HAP-1 (cell line): ENCODE measurements around the gene ELMO1.

Experiments used
- DNase-seq, 2 experiments: peaks; one replicate each; pipeline ENCODE4 v3.0.0-alpha.2; 2016 to 2020; ENCODE audit warnings: low spot score in 2 of 2
- H3K27me3 ChIP-seq: fragments of 250-450 bp; sonication (Bioruptor Pico); 2 replicates; pipeline ENCODE4 v1.5.1; 2020; ENCODE audit warnings: low read depth, mild to moderate bottlenecking, moderate library complexity
- H3K36me3 ChIP-seq: fragments of 250-450 bp; sonication (Bioruptor Pico); replicated peaks from 2 replicates; pipeline ENCODE4 v1.5.1; 2020; ENCODE audit warnings: mild to moderate bottlenecking
- H3K4me1 ChIP-seq: fragments of 250-450 bp; sonication (Bioruptor Pico); 2 replicates; pipeline ENCODE4 v1.5.1; 2020; ENCODE audit warnings: mild to moderate bottlenecking
- H3K4me3 ChIP-seq: fragments of 250-450 bp; sonication (Bioruptor Pico); 2 replicates; pipeline ENCODE4 v1.5.1; 2020; ENCODE audit warnings: mild to moderate bottlenecking, moderate library complexity
- H3K9me3 ChIP-seq: fragments of 250-450 bp; sonication (Bioruptor Pico); 2 replicates; pipeline ENCODE4 v1.5.1; 2020; ENCODE audit warnings: mild to moderate bottlenecking, moderate library complexity
- in situ Hi-C: fragments of 300-500 bp; cut with MboI; formaldehyde crosslinking; loops from 3 replicates; pipeline ENCODE4 v1.14.3; 2020; ENCODE audit warnings: low sequenced_read_pairs, inconsistent platforms, mixed read lengths

ELMO1 gene

DNA sequence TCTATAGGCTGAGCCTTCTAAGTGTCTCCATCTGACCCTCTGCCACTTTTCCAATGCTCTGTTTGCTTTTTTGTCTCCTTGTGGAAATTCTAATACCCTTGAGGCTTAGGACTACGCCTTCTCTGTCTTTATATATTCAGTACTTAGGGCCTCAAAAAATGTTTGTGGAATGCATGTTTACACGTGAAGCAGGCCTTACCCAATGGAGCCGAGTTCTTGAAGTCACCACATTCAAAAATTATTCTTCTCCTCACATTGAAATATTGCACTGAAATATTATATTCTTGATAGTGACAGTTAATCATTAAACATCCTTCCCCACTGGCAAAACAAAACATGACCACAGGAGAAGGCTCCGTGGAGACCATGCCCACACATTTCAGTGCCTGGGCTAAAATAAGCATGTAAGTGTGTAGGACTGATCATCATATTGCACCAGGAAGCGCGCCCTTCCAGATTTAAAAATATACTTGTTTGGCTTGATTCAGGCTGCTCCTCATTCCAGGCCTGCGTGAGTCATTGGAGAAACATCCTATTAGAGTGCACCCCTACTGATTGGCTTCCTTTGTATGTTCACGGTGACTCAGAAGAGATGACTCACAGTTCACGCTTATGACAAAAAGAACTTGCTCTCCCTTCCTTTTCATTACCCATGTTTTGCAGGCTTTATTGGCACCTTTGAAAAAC is 416.9 kb downstream of the ELMO1 start:
- Histone ChIP-seq H3K9me3 (no peaks in the 10 kb centered on the region), H3K36me3 (no peaks in the 10 kb centered on the region), H3K4me1 (peaks cover 14% of the 10 kb centered on the region), H3K4me3 (no peak overlapping the region), H3K27me3 (no peaks in the 10 kb centered on the region)
- DNase-seq: peak; percentile 62 to 64
- in situ Hi-C loops: no loop called here

DNA sequence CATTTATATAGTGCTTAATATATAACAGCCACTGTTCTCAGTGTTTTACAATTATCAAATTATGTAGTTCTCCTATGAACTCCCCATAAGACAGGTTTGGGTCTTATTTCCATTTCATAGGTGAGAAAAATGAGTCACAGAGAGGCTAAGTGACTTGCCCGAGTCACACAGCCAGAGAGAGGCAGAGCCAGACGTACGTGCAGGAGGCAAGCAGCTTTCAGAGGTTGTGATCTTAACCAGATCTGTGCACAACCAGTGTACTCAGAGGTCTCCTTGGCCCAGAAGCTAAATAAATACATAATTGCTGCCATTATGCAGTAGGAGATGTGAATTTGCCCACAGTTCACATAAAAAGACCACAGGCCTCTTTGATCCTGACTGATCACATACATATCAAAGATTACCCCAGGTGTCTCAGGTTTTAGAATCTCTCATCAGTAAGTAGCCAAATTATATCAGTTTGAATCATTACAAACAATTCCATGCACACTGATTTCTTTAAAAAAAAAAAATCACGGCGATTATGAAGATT is 419.7 kb downstream of the ELMO1 start:
- in situ Hi-C loops: no loop called here
- no peaks in the 10 kb centered on the region for H3K36me3 ChIP-seq
- no peaks in the 10 kb centered on the region for H3K27me3 ChIP-seq
- DNase-seq: no peak
- no peak overlapping the region for H3K4me3 ChIP-seq
- H3K4me1 ChIP-seq: peaks cover 14% of the 10 kb centered on the region
- H3K9me3 ChIP-seq: no peaks in the 10 kb centered on the region

DNA sequence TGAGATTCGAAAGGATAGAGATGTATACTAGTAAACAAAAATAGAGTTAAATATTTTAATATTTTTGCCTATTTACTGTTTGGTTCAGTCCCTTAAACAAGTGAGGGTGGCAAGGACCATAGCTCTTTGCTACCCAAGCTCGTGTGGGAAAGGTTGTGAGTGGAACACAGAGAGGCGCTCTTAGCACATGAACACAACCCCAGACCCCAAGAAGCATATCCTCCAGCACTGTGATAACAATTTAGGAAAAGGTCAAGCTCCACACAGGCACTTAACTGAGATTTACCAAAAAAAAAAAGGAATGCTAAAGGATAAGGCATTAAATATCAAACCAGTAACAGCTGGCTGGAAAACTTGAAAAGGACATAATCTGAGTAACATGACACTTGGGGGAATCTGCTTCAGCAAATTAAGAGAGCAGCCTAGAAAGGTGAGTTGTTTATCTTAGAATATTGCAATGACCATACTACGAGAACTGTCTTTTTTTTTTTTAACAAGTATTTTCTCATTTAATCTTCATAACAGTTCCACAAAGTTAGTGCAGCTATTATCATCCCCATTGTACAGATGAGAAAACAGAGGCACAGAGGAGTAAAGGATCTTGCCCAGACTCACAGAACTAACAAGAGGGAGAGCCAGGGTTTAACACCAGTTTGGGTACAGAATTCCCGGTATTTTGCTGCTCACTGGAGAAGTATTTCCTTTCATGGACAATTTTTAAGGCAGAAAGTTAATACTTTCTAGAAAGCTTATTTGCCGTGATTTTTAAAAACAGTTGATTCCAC is 420.9 kb downstream of the ELMO1 start:
- in situ Hi-C loops: no loop called here
- Histone ChIP-seq H3K27me3 (no peaks in the 10 kb centered on the region), H3K4me3 (no peak overlapping the region), H3K4me1 (peaks cover 13% of the 10 kb centered on the region), H3K36me3 (no peaks in the 10 kb centered on the region), H3K9me3 (no peaks in the 10 kb centered on the region)
- no peak for DNase-seq

DNA sequence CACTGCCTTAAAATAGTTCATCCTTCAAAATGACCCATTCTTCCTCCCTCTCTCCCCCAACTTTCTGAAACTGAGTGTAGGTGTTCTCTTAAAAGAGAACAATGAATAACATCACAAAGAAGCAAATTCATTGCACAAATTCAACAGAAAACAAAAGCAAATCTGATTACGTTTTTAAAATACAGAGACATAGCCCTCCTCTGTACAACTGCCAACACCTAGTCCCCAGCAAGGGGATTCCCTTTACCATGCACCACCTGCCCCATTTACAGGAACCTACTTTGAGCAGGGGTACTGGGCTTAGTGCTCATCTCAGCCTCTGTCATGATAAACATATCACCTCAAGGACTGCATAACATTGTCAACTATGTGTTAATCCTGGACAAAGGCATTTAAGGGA is 421.6 kb downstream of the ELMO1 start:
- in situ Hi-C loops: no loop called here
- peaks cover 7% of the 10 kb centered on the region for H3K4me1 ChIP-seq

DNA sequence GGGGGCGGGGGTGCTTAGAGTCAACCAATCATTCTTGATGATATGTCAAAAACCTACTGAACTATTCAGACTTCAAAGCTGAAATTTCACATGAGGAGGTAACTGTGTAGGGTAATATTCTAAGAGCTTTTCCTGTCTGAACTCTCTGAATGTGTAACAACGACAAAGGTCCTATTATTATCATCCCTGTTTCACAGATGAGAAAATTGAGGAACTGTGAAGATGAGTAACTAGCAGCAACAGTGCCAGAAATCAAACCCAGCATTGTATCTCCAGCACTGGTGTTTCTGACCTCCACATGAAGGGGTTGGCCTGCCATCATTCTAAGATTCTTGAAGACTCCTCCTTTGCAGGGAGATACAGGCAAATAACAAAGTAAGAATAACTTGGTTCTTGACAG is 429.7 kb downstream of the ELMO1 start:
- no peak overlapping the region for H3K4me3 ChIP-seq
- H3K4me1 ChIP-seq: no peaks in the 10 kb centered on the region
- no peaks in the 10 kb centered on the region for H3K9me3 ChIP-seq
- in situ Hi-C loops: no loop called here
- no peak for DNase-seq
- no peaks in the 10 kb centered on the region for H3K36me3 ChIP-seq
- no peaks in the 10 kb centered on the region for H3K27me3 ChIP-seq

More for the DNA sequence above, 421.6 kb downstream of the ELMO1 start:
- H3K27me3 ChIP-seq: no peaks in the 10 kb centered on the region
- DNase-seq: no peak
- H3K9me3 ChIP-seq: no peaks in the 10 kb centered on the region
- H3K4me3 ChIP-seq: no peak overlapping the region
- H3K36me3 ChIP-seq: no peaks in the 10 kb centered on the region

DNA sequence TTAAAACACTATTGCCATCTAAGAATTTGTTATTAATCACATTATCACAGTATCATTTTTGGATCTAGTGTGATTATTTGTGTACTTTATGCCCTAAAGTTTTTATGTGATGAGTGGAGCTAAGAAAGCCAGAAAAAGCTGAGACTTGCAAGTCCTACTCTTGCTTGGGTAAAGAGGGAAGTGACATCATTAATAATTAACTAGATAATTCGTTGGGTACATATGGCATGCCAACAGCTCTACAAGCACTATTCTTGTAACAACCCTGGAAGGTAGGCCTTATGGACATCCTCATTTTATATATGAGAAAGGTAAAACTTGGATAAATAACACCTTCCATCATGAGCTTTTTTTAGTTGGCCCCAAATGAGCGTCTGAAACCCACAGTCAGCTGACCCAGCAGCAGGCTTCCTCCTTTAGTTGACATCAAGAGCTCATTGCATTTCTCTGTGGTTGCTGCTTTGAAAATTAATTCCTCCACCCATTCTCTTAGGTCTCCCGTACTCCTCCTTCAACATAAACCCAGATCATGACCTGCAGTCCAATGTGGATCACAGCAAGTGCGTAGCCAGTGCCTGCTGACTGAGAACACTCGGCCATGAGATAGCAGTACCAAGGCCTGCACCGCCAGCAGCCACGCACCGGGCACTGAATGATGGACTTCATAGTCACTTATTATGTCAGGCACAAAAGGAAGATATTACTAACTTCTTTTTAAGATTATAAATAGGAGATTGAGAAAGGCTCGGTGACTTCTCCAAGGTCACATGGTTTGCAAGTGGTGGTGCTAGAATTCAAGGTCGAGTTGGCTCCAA is 432.4 kb downstream of the ELMO1 start:
- no peak for DNase-seq
- no peaks in the 10 kb centered on the region for H3K27me3 ChIP-seq
- in situ Hi-C loops: no loop called here
- no peaks in the 10 kb centered on the region for H3K9me3 ChIP-seq
- H3K36me3 ChIP-seq: no peaks in the 10 kb centered on the region
- no peaks in the 10 kb centered on the region for H3K4me1 ChIP-seq
- no peak overlapping the region for H3K4me3 ChIP-seq

DNA sequence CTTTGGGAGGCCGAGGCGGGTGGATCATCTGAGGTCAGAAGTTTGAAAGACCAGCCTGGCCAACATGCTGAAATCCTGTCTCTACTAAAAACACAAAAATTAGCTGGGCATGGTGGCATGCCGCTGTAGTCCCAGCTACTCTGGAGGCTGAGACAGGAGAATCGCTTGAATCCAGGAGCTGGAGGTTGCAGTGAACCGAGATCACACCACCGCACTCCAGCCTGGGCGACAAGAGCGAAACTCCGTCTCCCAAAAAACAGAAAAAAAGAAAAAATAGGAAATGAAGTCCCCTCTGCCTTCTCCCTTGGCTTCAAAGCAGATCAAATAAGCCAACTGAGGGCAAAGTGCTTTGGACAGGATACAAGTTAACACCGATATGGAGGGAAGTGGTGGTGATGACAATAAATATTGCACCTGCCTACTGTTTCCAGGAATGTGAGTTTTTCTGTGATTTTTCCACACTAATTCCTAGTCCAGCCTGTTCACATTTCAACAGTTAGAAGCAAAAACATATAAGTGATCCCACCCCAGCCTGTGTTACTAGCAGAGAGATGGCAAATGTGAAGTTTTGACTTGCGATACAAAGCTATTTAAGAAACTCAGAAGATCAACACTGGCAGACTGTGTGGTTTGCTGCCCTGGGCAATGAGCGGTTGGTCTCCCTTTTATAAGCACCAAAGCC is 433.2 kb downstream of the ELMO1 start:
- in situ Hi-C loops: no loop called here
- Histone ChIP-seq H3K4me3 (no peak overlapping the region), H3K36me3 (no peaks in the 10 kb centered on the region), H3K9me3 (no peaks in the 10 kb centered on the region), H3K27me3 (no peaks in the 10 kb centered on the region), H3K4me1 (no peaks in the 10 kb centered on the region)
- no peak for DNase-seq

DNA sequence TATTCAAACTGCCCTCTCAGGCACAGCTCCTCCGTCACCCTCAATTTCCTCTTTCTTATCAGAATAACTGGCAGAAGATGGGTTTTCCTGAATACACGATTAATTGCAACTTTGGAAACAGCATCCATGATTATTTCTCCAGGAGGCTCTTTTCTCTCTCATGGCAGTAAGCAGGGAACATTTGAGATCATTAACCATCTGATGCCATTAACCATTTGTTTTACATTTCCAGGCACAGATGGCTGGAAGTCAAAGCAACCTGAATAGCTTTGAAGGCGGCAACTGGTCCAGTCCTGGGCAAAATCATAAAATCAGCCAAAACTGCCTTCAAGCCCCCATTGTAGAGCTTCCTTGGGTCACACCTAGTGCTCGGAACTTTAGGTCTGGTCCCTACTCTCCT is 434.9 kb downstream of the ELMO1 start:
- H3K4me3 ChIP-seq: no peak overlapping the region

DNA sequence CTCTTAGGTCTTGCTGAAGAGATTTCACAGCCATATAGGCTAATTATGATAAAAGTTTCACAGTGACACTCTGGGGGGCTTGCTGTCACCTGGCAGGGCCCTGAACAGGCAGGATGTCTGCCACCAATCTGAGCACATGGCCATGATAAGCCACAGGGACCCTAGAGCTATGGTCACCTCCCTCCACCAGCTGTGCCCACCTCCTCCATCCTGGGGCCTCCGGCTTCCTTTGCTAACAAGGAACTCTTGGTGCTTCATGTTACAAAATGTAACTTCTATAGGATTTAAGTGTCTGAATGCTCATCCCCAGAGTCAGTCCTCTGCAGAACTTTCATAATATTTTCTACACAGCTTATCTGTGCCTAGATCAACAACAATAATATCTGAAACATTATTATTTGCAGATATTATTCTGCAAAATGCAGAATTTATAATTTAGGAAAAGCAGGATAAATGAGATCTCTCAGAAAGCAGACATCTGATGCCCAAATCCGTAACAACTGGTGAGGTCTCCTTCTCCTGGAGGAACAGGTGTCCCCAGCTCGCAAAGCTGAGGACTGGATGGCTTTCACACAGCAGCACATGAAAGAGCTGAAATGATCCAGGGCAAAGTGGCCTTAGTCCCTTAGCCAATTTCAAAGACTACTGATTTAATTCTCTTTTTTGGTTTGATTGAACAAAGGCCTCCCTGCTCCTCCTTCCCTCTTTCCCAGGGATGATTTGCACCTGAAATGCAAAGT is 437.3 kb downstream of the ELMO1 start:
- no peaks in the 10 kb centered on the region for H3K27me3 ChIP-seq
- in situ Hi-C loops: no loop called here

More for the DNA sequence above, 434.9 kb downstream of the ELMO1 start:
- Histone ChIP-seq H3K4me1 (no peaks in the 10 kb centered on the region), H3K36me3 (no peaks in the 10 kb centered on the region), H3K9me3 (no peaks in the 10 kb centered on the region), H3K27me3 (no peaks in the 10 kb centered on the region)
- in situ Hi-C loops: no loop called here
- no peak for DNase-seq

DNA sequence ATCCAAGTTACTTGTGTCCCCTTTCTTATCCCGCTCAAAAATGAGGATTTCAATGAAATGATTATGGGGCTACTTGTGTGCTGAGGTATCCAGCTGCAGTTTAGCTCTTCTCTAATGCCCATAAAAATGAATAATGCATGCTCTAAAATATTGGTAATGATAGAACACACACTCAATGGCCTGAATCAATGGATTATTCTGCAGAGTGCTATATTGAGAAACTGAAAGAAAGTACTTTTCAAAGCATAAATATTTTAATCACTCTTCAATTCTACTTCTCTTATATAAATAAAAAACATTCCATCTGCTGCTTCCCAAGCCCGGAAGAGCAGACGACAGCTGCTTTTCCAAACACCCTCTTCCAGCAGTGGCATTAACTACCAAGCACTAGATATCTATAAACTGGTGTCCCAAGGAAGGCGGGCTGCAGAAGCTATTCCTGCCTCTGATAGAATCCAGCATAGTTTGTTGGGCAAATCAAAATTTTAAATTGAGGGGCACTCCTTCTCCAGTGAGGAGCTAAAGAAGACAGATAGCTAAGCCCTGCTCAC is 439.5 kb downstream of the ELMO1 start:
- Histone ChIP-seq H3K4me1 (no peaks in the 10 kb centered on the region), H3K36me3 (no peaks in the 10 kb centered on the region), H3K27me3 (no peaks in the 10 kb centered on the region), H3K9me3 (no peaks in the 10 kb centered on the region), H3K4me3 (no peak overlapping the region)
- in situ Hi-C loops: no loop called here
- DNase-seq: no peak

More for the DNA sequence above, 437.3 kb downstream of the ELMO1 start:
- no peaks in the 10 kb centered on the region for H3K4me1 ChIP-seq
- no peaks in the 10 kb centered on the region for H3K36me3 ChIP-seq
- no peak overlapping the region for H3K4me3 ChIP-seq
- no peaks in the 10 kb centered on the region for H3K9me3 ChIP-seq
- DNase-seq: no peak

DNA sequence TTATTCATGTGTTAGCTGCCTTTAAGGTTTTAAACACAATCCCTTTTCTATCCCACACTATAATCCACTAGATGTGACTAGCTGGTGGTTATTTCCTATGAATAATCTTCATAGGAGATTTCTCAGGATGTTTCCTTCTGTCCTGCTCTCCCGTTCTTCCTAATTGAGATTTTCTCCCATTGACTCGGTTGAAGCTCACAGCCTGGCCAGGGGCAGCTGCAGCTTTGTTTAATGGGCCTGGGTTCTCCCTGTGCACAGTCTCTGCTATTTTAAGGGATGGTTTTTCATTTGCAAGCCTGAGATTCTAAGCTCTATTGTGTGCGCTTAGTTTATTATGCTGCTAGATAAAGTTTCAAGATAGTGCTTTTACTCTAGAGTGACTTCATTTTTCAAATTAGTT is 441.0 kb downstream of the ELMO1 start:
- no peaks in the 10 kb centered on the region for H3K36me3 ChIP-seq
- DNase-seq: no peak
- H3K4me3 ChIP-seq: no peak overlapping the region
- no peaks in the 10 kb centered on the region for H3K27me3 ChIP-seq
- no peaks in the 10 kb centered on the region for H3K9me3 ChIP-seq
- H3K4me1 ChIP-seq: no peaks in the 10 kb centered on the region
- in situ Hi-C loops: no loop called here

DNA sequence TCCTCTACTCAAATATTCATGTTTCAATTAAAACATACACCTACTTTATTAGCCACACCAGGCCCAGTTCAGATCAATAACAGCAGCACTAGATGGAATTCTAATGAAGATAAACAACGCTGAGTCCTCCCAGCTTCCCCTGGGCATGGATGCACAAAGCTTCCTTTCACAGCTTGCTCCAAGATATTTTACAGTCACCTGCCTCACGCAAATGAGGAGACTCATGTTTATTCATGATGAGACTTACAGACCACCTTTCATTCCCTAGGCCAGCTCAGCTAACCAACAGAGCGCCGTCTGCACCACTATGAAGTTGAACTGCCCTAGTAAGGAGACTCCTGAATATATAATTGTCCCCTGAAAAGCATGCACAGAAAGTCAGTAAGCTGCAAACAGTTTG is 441.4 kb downstream of the ELMO1 start:
- Histone ChIP-seq H3K4me3 (no peak overlapping the region), H3K4me1 (no peaks in the 10 kb centered on the region), H3K9me3 (no peaks in the 10 kb centered on the region), H3K27me3 (no peaks in the 10 kb centered on the region), H3K36me3 (no peaks in the 10 kb centered on the region)
- in situ Hi-C loops: no loop called here
- DNase-seq: no peak

DNA sequence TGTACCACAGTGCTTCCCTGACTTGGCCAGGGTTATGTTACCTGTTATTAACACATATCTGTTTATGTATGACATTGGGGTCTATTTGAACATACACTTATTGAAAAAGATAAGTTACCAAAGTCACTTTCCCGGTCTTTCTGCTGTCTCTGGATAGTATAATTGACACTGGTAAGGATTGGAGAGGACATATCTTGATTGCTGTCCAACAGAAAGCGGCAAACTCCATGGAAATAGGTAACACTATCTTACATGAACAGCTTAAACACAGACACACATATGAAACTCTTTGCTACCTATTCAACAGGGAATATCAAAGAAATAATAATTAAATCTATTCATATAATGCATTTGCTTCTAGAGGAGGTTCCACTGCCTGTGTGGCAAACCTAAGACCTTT is 441.9 kb downstream of the ELMO1 start:
- no peaks in the 10 kb centered on the region for H3K4me1 ChIP-seq
- no peaks in the 10 kb centered on the region for H3K9me3 ChIP-seq
- no peak for DNase-seq
- no peaks in the 10 kb centered on the region for H3K36me3 ChIP-seq
- in situ Hi-C loops: no loop called here
- no peaks in the 10 kb centered on the region for H3K27me3 ChIP-seq
- no peak overlapping the region for H3K4me3 ChIP-seq
